HCT116 (cell line): ENCODE data around the gene RGS19. TPM values are rescaled to one million over a fixed set of nuclear protein-coding genes. Genes with fewer than 3 reads are reported as not detected.

ENCODE experiments used
- ATAC-seq: fragments of 200-7000 bp; cut with Tn5 transposase; 2 replicates; pipeline ENCODE4 v1.9.1; 2020; ENCODE audit warnings: mild to moderate bottlenecking, moderate library complexity
- BruUV-seq: library from RNA; stranded (reverse); fragments of 400-500 nt; replicated peaks from 2 replicates; lab custom pipeline; 2021; lab: Mats Ljungman, UMichigan
- CTCF ChIA-PET: fragments of 300-600 bp; sonication (Branson Sonifier 250); formaldehyde crosslinking; loops from one replicate; lab custom pipeline; 2021; ENCODE audit warnings: antibody characterized with exemption; lab: Charles Lee
- POLR2A ChIA-PET: fragments of 300-600, 350-600 bp; sonication (Branson Sonifier 250); formaldehyde crosslinking; loops from one replicate; lab custom pipeline; 2021; ENCODE audit warnings: antibody characterized with exemption; lab: Charles Lee
- RAD21 ChIA-PET, 2 experiments: fragments of 300-600 bp; sonication (Branson Sonifier 250); formaldehyde crosslinking; loops; one replicate each; lab custom pipeline; 2023; ENCODE audit warnings: low total read pairs in 2 of 2; ENCODE audit not compliant: uncharacterized antibody in 2 of 2, unreplicated experiment in 2 of 2, low non-redundant PET in 1 of 2; lab: Charles Lee
- DNase-seq: peaks from one replicate; pipeline ENCODE4 v3.0.0-alpha.2; 2010; ENCODE audit warnings: low read depth, low spot score
- H2AFZ ChIP-seq: fragments of 200-600 bp; shearing (Covaris generic), sonication (generic); 2 replicates; pipeline ENCODE4 v1.6.1; 2017; ENCODE audit warnings: low read depth, mixed run types, mixed read lengths, antibody characterized with exemption, low read length; ENCODE audit not compliant: poor library complexity, severe bottlenecking
- H3K27ac ChIP-seq: 2 replicates; pipeline ENCODE4 v1.5.1; 2012; ENCODE audit warnings: low read depth, low read length
- H3K27me3 ChIP-seq: fragments of 200-600 bp; sonication (generic); 2 replicates; pipeline ENCODE4 v1.6.1; 2016; ENCODE audit warnings: mixed run types, low read length, mixed read lengths; ENCODE audit not compliant: insufficient read depth
- H3K36me3 ChIP-seq, 2 experiments: fragments of 200-500 bp in 1 of 2; fragments of 200-600 bp in 1 of 2; sonication (Bioruptor generic) in 1 of 2; sonication (generic) in 1 of 2; 2 replicates each; pipeline versions ENCODE4 v1.5.1 to v1.6.1; 2014 to 2016; ENCODE audit warnings: low read length in 2 of 2, inconsistent platforms in 1 of 2, mixed read lengths in 1 of 2, mixed run types in 1 of 2; ENCODE audit not compliant: insufficient read depth in 2 of 2, control insufficient read depth in 1 of 2
- H3K4me1 ChIP-seq, 2 experiments: fragments of 200-600 bp in 1 of 2; sonication (generic) in 1 of 2; 2 replicates each; pipeline versions ENCODE4 v1.5.1 to v1.6.1; 2012 to 2017; ENCODE audit warnings: low read length in 2 of 2, inconsistent platforms in 1 of 2, mild to moderate bottlenecking in 1 of 2, mixed read lengths in 1 of 2, mixed run types in 1 of 2, moderate library complexity in 1 of 2; ENCODE audit not compliant: insufficient read depth in 2 of 2, control insufficient read depth in 1 of 2
- H3K4me2 ChIP-seq: fragments of 200-600 bp; sonication (generic); 2 replicates; pipeline ENCODE4 v1.6.1; 2017; ENCODE audit warnings: mixed run types, low read length, mixed read lengths
- H3K4me3 ChIP-seq, 2 experiments: fragments of 200-600 bp in 1 of 2; sonication (generic) in 1 of 2; replicated peaks in 1 of 2; 2 replicates each; pipeline ENCODE4 v1.5.1; 2011 to 2016; ENCODE audit warnings: low read length in 2 of 2, control low read depth in 1 of 2, low read depth in 1 of 2, mild to moderate bottlenecking in 1 of 2, mixed read lengths in 1 of 2, mixed run types in 1 of 2
- H3K79me2 ChIP-seq: fragments of 200-600 bp; sonication (generic); 2 replicates; pipeline ENCODE4 v1.6.1; 2017; ENCODE audit warnings: mild to moderate bottlenecking, mixed run types, low read length, moderate library complexity, mixed read lengths; ENCODE audit not compliant: insufficient read depth
- H3K9ac ChIP-seq: fragments of 200-600 bp; sonication (generic); 2 replicates; pipeline ENCODE4 v1.6.1; 2016; ENCODE audit warnings: low read length, mixed read lengths
- H3K9me2 ChIP-seq: fragments of 200-600 bp; sonication (generic), shearing (Covaris generic); 2 replicates; pipeline ENCODE4 v1.6.1; 2017; ENCODE audit warnings: mixed run types, mild to moderate bottlenecking, moderate library complexity; ENCODE audit not compliant: insufficient read depth
- H3K9me3 ChIP-seq, 2 experiments: fragments of 200-500 bp in 1 of 2; fragments of 200-600 bp in 1 of 2; sonication (Bioruptor generic) in 1 of 2; sonication (generic) in 1 of 2; 2 replicates each; pipeline ENCODE4 v1.6.1; 2014 to 2017; ENCODE audit warnings: low read length in 2 of 2, mixed read lengths in 2 of 2, inconsistent platforms in 1 of 2, low read depth in 1 of 2, mild to moderate bottlenecking in 1 of 2, mixed run types in 1 of 2, moderate library complexity in 1 of 2; ENCODE audit not compliant: control insufficient read depth in 1 of 2, insufficient read depth in 1 of 2
- H4K20me1 ChIP-seq: fragments of 200-600 bp; sonication (generic), shearing (Covaris generic); 2 replicates; pipeline ENCODE4 v1.6.1; 2017; ENCODE audit warnings: mixed run types, mild to moderate bottlenecking, moderate library complexity; ENCODE audit not compliant: insufficient read depth
- ELF1 ChIP-seq: IDR thresholded peaks from 2 replicates; pipeline ENCODE4 v1.6.1; 2012; ENCODE audit warnings: low read depth, borderline replicate concordance
- EZH2 ChIP-seq: fragments of 200-600 bp; sonication (generic); IDR thresholded peaks from 2 replicates; pipeline ENCODE4 v1.6.1; 2017; ENCODE audit warnings: antibody characterized with exemption, mixed run types
- JUND ChIP-seq: IDR thresholded peaks from 2 replicates; pipeline ENCODE4 v1.6.1; 2012
- POLR2A ChIP-seq: IDR thresholded peaks from 2 replicates; pipeline ENCODE4 v1.7.0; 2011; ENCODE audit warnings: borderline replicate concordance; ENCODE audit not compliant: insufficient read depth, insufficient read length; ENCODE audit errors: extremely low read depth
- POLR2AphosphoS5 ChIP-seq: IDR thresholded peaks from 2 replicates; pipeline ENCODE4 v1.6.1; 2011; ENCODE audit warnings: mild to moderate bottlenecking, low read depth, low read length, moderate library complexity
- SIN3A ChIP-seq: IDR thresholded peaks from 2 replicates; pipeline ENCODE4 v1.6.1; 2012; ENCODE audit warnings: low read depth
- SRF ChIP-seq: IDR thresholded peaks from 2 replicates; pipeline ENCODE4 v1.6.1; 2012; ENCODE audit warnings: low read depth
- TCF7L2 ChIP-seq: IDR thresholded peaks from 2 replicates; pipeline ENCODE4 v1.7.0; 2011; ENCODE audit warnings: borderline replicate concordance, inconsistent platforms; ENCODE audit not compliant: insufficient read depth, insufficient read length; ENCODE audit errors: extremely low read depth
- YY1 ChIP-seq: IDR thresholded peaks from 2 replicates; pipeline ENCODE4 v1.6.1; 2011; ENCODE audit warnings: low read length, low read depth, moderate library complexity, mild to moderate bottlenecking; ENCODE audit not compliant: insufficient replicate concordance; ENCODE audit errors: extremely low read depth
- ZFX ChIP-seq: fragments of 450-650 bp; IDR thresholded peaks from 2 replicates; pipeline ENCODE4 v1.6.1; 2017
- intact Hi-C: fragments of 100-400 bp; cut with micrococcal nuclease; formaldehyde crosslinking; loops from 2 replicates; pipeline ENCODE4 v1.10.0; 2022
- total RNA-seq: library from RNA; stranded (reverse); gene quantifications from one replicate; pipeline ENCODE4 v1.2.1, GENCODE V29; 2021; ENCODE audit not compliant: unreplicated experiment
- TF ChIP-seq, protein P1 (sequence below), 3 experiments: fragments of 200-600 bp in 1 of 3; sonication (generic) in 1 of 3; IDR thresholded peaks in 2 of 3; conservative IDR thresholded peaks in 1 of 3; 2 replicates each; pipeline ENCODE4 v1.5.1; 2012 to 2017; ENCODE audit warnings: low read depth in 2 of 3, low read length in 2 of 3, antibody characterized with exemption in 1 of 3, borderline replicate concordance in 1 of 3, control low read depth in 1 of 3, mild to moderate bottlenecking in 1 of 3, mixed read lengths in 1 of 3, mixed run types in 1 of 3, moderate library complexity in 1 of 3; ENCODE audit not compliant: insufficient read depth in 1 of 3
- TF ChIP-seq, protein P2 (sequence below): IDR thresholded peaks from 2 replicates; pipeline ENCODE4 v1.6.1; 2012
- TF ChIP-seq, protein P3 (sequence below): IDR thresholded peaks from 2 replicates; pipeline ENCODE4 v1.6.1; 2012
- TF ChIP-seq, protein P4 (sequence below): IDR thresholded peaks from 2 replicates; pipeline ENCODE4 v1.6.1; 2012; ENCODE audit warnings: low read depth

Gene RGS19
- total RNA-seq, 1 experiment from 2014 or later = 21.4 TPM

DNA sequence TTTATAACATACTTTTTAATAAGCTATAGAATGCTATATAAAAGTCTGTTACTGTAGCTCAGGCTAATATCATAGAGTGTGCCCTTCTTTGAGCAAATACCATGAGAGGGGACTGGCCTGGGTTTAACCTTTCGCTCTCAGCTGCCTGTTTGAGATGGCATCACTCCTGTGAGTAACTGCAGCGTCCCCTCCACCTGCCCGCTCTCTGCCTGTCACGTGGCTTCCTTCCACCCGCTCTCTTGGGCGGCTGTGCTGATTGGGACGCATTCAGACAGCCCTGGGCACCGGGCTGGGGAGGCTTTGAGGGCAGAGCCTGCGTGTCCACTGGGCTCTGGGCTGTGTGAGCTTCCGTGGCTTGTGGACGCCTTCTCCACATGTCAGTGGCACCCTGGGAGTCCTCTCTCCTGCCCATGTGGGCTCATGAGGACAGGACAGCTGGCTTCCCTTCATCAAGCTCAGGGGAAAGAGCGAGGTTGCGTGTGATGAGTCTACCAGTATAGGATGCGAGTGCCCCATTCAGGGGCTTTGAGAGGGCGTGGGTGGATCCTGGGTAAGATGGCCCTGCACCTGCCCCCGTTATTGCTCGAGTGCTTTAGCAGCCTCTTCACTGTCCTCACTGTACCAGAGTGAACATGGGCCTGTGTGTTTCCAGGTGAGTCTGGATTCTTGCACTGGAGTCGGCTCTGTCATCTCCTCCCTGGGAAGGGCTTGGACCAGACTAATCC, 54.1 kb downstream of the RGS19 start:
- ChIA-PET RAD21 (no interaction called here), POLR2A (no interaction called here), CTCF (no interaction called here)
- TF ChIP-seq EZH2 = no peak
- TF ChIP-seq SIN3A = no peak
- no peak for TF ChIP-seq ZFX
- no peak for TF ChIP-seq SRF
- TF ChIP-seq, protein P1, sequence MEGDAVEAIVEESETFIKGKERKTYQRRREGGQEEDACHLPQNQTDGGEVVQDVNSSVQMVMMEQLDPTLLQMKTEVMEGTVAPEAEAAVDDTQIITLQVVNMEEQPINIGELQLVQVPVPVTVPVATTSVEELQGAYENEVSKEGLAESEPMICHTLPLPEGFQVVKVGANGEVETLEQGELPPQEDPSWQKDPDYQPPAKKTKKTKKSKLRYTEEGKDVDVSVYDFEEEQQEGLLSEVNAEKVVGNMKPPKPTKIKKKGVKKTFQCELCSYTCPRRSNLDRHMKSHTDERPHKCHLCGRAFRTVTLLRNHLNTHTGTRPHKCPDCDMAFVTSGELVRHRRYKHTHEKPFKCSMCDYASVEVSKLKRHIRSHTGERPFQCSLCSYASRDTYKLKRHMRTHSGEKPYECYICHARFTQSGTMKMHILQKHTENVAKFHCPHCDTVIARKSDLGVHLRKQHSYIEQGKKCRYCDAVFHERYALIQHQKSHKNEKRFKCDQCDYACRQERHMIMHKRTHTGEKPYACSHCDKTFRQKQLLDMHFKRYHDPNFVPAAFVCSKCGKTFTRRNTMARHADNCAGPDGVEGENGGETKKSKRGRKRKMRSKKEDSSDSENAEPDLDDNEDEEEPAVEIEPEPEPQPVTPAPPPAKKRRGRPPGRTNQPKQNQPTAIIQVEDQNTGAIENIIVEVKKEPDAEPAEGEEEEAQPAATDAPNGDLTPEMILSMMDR (IDR thresholded peaks at IDR 0.05 in 2 of 3, conservative IDR thresholded peaks at IDR 0.05 in 1 of 3; ENCODE audit: borderline replicate concordance in 1 of 3, insufficient read depth in 1 of 3, low read depth in 2 of 3, low read length in 2 of 3) = no peak
- no peak for TF ChIP-seq YY1
- TF ChIP-seq, protein P2, sequence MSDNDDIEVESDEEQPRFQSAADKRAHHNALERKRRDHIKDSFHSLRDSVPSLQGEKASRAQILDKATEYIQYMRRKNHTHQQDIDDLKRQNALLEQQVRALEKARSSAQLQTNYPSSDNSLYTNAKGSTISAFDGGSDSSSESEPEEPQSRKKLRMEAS = no peak
- TF ChIP-seq, protein P3, sequence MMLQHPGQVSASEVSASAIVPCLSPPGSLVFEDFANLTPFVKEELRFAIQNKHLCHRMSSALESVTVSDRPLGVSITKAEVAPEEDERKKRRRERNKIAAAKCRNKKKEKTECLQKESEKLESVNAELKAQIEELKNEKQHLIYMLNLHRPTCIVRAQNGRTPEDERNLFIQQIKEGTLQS = no peak
- TF ChIP-seq TCF7L2 = no peak
- no peak for TF ChIP-seq POLR2AphosphoS5
- no peak for TF ChIP-seq POLR2A
- TF ChIP-seq ELF1 = no peak
- TF ChIP-seq, protein P4, sequence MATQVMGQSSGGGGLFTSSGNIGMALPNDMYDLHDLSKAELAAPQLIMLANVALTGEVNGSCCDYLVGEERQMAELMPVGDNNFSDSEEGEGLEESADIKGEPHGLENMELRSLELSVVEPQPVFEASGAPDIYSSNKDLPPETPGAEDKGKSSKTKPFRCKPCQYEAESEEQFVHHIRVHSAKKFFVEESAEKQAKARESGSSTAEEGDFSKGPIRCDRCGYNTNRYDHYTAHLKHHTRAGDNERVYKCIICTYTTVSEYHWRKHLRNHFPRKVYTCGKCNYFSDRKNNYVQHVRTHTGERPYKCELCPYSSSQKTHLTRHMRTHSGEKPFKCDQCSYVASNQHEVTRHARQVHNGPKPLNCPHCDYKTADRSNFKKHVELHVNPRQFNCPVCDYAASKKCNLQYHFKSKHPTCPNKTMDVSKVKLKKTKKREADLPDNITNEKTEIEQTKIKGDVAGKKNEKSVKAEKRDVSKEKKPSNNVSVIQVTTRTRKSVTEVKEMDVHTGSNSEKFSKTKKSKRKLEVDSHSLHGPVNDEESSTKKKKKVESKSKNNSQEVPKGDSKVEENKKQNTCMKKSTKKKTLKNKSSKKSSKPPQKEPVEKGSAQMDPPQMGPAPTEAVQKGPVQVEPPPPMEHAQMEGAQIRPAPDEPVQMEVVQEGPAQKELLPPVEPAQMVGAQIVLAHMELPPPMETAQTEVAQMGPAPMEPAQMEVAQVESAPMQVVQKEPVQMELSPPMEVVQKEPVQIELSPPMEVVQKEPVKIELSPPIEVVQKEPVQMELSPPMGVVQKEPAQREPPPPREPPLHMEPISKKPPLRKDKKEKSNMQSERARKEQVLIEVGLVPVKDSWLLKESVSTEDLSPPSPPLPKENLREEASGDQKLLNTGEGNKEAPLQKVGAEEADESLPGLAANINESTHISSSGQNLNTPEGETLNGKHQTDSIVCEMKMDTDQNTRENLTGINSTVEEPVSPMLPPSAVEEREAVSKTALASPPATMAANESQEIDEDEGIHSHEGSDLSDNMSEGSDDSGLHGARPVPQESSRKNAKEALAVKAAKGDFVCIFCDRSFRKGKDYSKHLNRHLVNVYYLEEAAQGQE = no peak
- no peak for TF ChIP-seq JUND
- H3K4me3 ChIP-seq = no peak overlapping the region
- no peak overlapping the region for H2AFZ ChIP-seq
- no TSS peak for BruUV-seq
- ATAC-seq (no peak), DNase-seq (no peak)
- no peaks in the 10 kb centered on the region for H4K20me1 ChIP-seq
- no peaks in the 10 kb centered on the region for H3K4me1 ChIP-seq
- no peak overlapping the region for H3K9ac ChIP-seq
- H3K27ac ChIP-seq = no peak overlapping the region
- no peaks in the 10 kb centered on the region for H3K79me2 ChIP-seq
- intact Hi-C loops = no loop called here
- H3K36me3 ChIP-seq = peaks cover 33 to 37% of the 10 kb centered on the region in 2 experiments
- H3K9me2 ChIP-seq = no peaks in the 10 kb centered on the region
- H3K27me3 ChIP-seq = no peaks in the 10 kb centered on the region
- no peak overlapping the region for H3K4me2 ChIP-seq
- no peaks in the 10 kb centered on the region for H3K9me3 ChIP-seq
